NT2/D1 (cell line): Measurements from ENCODE around the gene UGGT2.
"Not testable (repeated sequence)": the region's sequence is repeated elsewhere in the genome, so short reads cannot be mapped to it uniquely, and the experiment has no call there.

Source experiments
- DNase-seq: peaks from one replicate; pipeline ENCODE4 v3.0.0-alpha.2; 2011; ENCODE audit warnings: low read depth, low spot score
- H3K27me3 ChIP-seq: 2 replicates; pipeline ENCODE4 v1.6.0; 2011; ENCODE audit warnings: mild to moderate bottlenecking; ENCODE audit not compliant: insufficient read length, insufficient read depth
- H3K36me3 ChIP-seq: 2 replicates; pipeline ENCODE4 v1.6.1; 2011; ENCODE audit warnings: mild to moderate bottlenecking, low read length, mixed read lengths; ENCODE audit not compliant: insufficient read depth, insufficient read length
- H3K4me1 ChIP-seq: 2 replicates; pipeline ENCODE4 v1.5.1; 2011; ENCODE audit not compliant: insufficient read depth, insufficient read length
- H3K4me3 ChIP-seq: 2 replicates; pipeline ENCODE4 v1.5.1; 2011; ENCODE audit warnings: low read depth; ENCODE audit not compliant: insufficient read length
- H3K9ac ChIP-seq: 2 replicates; pipeline ENCODE4 v1.6.0; 2011; ENCODE audit warnings: low read depth; ENCODE audit not compliant: insufficient read length
- H3K9me3 ChIP-seq: 2 replicates; pipeline ENCODE4 v1.5.1; 2011; ENCODE audit warnings: mild to moderate bottlenecking, low read length; ENCODE audit not compliant: insufficient read depth
- SUZ12 ChIP-seq: IDR thresholded peaks from 2 replicates; pipeline ENCODE4 v1.6.1; 2011; ENCODE audit not compliant: insufficient read length, insufficient read depth; ENCODE audit errors: extremely low read depth
- YY1 ChIP-seq: IDR thresholded peaks from 2 replicates; pipeline ENCODE4 v1.6.1; 2011; ENCODE audit not compliant: insufficient read length, insufficient read depth
- ZNF274 ChIP-seq: IDR thresholded peaks from 2 replicates; pipeline ENCODE4 v1.6.1; 2011; ENCODE audit warnings: mild to moderate bottlenecking, low read depth, low read length

The UGGT2 gene

DNA sequence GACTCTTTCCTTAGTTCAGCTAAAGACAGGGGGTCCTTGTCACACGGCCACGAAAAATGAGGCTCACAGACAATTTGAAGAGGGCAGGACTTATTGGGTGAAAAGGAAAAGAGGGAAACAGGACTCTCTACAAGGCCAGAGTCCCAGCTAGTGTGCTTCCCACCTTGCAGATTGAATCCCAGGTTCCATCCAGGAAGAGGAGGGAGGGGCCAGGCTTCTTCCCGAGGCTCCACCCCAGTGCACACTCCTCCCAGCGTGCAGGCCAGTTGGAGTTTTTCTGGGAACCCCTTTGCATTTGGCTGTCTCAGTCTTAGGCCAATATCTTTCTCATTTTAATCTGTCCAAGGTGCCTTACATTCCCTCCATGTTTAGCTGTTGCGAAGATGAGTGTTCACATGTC lies 269.5 kb downstream of the UGGT2 start:
- no peak overlapping the region for H3K9ac ChIP-seq

GRCh38 chr13:95781940-95782339 lies 271.3 kb downstream of the UGGT2 start:
- H3K27me3 ChIP-seq, H3K9me3 ChIP-seq, H3K4me1 ChIP-seq, H3K9ac ChIP-seq, H3K36me3 ChIP-seq, DNase-seq, H3K4me3 ChIP-seq: not testable (repeated sequence)

More for the DNA sequence above, 269.5 kb downstream of the UGGT2 start:
- no peak for TF ChIP-seq YY1
- TF ChIP-seq SUZ12: no peak
- TF ChIP-seq ZNF274: no peak
- Histone ChIP-seq H3K4me1 (no peaks in the 10 kb centered on the region), H3K36me3 (peaks cover 14% of the 10 kb centered on the region), H3K4me3 (no peak overlapping the region), H3K27me3 (no peaks in the 10 kb centered on the region), H3K9me3 (no peaks in the 10 kb centered on the region)
- DNase-seq: no peak

DNA sequence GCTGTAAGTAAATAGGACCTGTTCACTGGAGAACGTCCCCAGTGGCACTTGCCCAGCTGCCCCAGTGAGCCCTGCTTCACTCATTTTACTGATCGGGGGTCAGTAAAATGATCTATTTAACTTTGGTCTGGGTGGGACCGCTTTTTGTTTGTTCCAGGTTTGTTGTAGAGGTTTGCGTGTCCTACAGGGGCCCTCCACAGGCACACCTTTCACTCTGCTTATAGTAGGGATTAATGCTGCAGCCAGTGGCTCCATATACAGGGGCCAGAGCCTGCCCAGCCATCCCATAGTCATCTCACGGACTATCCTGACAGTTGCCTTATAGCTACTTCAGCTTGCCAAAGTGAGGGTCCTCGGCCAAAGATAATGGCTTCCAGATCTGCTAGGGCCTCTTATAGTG lies 272.2 kb downstream of the UGGT2 start:
- no peak for DNase-seq
- no peak overlapping the region for H3K9ac ChIP-seq
- no peak for TF ChIP-seq YY1
- no peak for TF ChIP-seq ZNF274
- no peak for TF ChIP-seq SUZ12

GRCh38 chr13:95779522-95779921 lies 273.7 kb downstream of the UGGT2 start:
- H3K9me3 ChIP-seq: no peaks in the 10 kb centered on the region
- no peak for DNase-seq
- H3K4me3 ChIP-seq: no peak overlapping the region
- H3K27me3 ChIP-seq: no peaks in the 10 kb centered on the region
- H3K9ac ChIP-seq: no peak overlapping the region
- TF ChIP-seq SUZ12: no peak
- no peak for TF ChIP-seq YY1
- no peak for TF ChIP-seq ZNF274
- peaks cover 5% of the 10 kb centered on the region for H3K36me3 ChIP-seq
- no peaks in the 10 kb centered on the region for H3K4me1 ChIP-seq

More for the DNA sequence above, 272.2 kb downstream of the UGGT2 start:
- Histone ChIP-seq H3K4me1 (no peaks in the 10 kb centered on the region), H3K4me3 (no peak overlapping the region), H3K27me3 (no peaks in the 10 kb centered on the region), H3K9me3 (no peaks in the 10 kb centered on the region), H3K36me3 (peaks cover 5% of the 10 kb centered on the region)

DNA sequence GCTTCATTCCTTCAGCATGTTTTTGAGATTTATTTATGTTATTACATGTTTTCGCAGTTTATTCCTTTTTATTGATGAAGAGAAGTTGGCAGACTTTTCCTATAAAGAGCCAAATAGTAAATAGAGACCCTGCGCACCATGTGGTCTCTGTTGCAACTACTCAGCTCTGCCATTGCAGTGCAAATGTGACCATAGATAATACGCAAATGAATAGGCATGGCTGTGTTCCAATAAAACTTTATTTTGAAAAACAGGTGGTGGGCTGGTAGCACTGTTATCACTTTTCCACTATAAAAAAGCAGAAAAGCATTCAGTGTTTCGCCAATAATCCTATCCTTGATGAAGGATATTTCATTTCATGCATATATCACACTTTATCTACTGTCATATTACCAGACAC lies 281.3 kb downstream of the UGGT2 start:
- DNase-seq: no peak
- H3K9me3 ChIP-seq: no peaks in the 10 kb centered on the region

GRCh38 chr13:95763601-95764000 lies 289.6 kb downstream of the UGGT2 start:
- no peak overlapping the region for H3K9ac ChIP-seq
- no peak for DNase-seq
- H3K4me1 ChIP-seq: no peaks in the 10 kb centered on the region
- H3K36me3 ChIP-seq: peaks cover 12% of the 10 kb centered on the region
- H3K9me3 ChIP-seq: no peaks in the 10 kb centered on the region
- H3K27me3 ChIP-seq: no peaks in the 10 kb centered on the region
- no peak overlapping the region for H3K4me3 ChIP-seq
- TF ChIP-seq YY1 (no peak), SUZ12 (no peak), ZNF274 (no peak)

More for the DNA sequence above, 281.3 kb downstream of the UGGT2 start:
- H3K4me3 ChIP-seq: no peak overlapping the region
- H3K27me3 ChIP-seq: no peaks in the 10 kb centered on the region
- TF ChIP-seq YY1 (no peak), SUZ12 (no peak), ZNF274 (no peak)
- H3K9ac ChIP-seq: no peak overlapping the region
- H3K36me3 ChIP-seq: no peaks in the 10 kb centered on the region
- no peaks in the 10 kb centered on the region for H3K4me1 ChIP-seq

DNA sequence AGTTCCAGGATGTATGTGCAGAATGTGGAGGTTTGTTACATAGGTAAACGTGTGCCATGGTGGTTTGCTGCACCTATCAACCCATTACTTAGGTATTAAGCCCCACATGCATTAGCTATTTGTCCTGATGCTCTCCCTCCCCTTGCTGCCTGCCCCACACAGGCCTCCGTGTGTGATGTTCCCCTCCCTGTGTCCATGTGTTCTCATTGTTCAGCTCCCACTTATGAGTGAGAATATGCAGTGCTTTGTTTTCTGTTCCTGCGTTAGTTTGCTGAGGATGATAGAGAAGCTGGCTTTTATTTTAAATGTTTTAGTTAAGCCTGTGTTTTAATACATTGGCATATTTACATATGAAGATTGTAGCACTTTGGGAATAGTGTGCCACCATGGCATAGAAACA lies 290.6 kb downstream of the UGGT2 start:
- not testable (repeated sequence) for H3K27me3 ChIP-seq, H3K4me1 ChIP-seq, H3K9me3 ChIP-seq, H3K9ac ChIP-seq, DNase-seq, H3K4me3 ChIP-seq
- peaks cover 12% of the 10 kb centered on the region for H3K36me3 ChIP-seq

DNA sequence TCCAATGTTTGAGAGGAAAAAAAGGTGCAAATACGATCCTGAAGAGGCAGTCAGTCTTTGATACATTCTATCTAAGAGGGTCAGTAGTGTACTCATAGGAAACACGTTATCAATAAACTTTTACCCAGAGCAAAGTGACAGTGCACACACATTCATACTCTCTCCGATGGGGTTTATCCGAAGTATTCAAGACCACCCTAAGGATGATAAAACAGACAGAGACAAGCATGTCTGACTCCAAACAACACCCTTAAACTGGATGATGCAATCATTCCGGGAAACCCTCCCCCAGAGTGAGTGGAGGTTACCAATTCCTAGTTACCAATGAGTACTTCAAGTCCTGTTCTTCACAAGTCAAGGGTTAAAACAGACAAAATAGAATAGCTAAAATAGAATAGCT lies 297.1 kb downstream of the UGGT2 start:
- DNase-seq: no peak
- TF ChIP-seq YY1 (no peak), SUZ12 (no peak), ZNF274 (no peak)

More for the DNA sequence above, 297.1 kb downstream of the UGGT2 start:
- Histone ChIP-seq H3K36me3 (peaks cover 4% of the 10 kb centered on the region), H3K4me3 (no peak overlapping the region), H3K27me3 (no peaks in the 10 kb centered on the region), H3K9ac (no peak overlapping the region), H3K9me3 (no peaks in the 10 kb centered on the region), H3K4me1 (no peaks in the 10 kb centered on the region)
